HEK293T (cell line): Measurements from ENCODE around the gene SPATA12.

Experiments used
- CTCF ChIA-PET: fragments of 350-600 bp; formaldehyde crosslinking; extraction: SDS; loops from one replicate; lab custom pipeline; 2021; ENCODE audit warnings: antibody characterized with exemption, inconsistent platforms; lab: Yijun Ruan, JAX
- POLR2A ChIA-PET: fragments of 350-600 bp; formaldehyde crosslinking; extraction: SDS; loops from one replicate; lab custom pipeline; 2020; ENCODE audit warnings: antibody characterized with exemption, inconsistent platforms; lab: Yijun Ruan, JAX
- DNase-seq: peaks from one replicate; pipeline ENCODE4 v3.0.0; 2012; ENCODE audit warnings: mixed read lengths; ENCODE audit errors: extremely low spot score
- ARNT ChIP-seq: fragments of 450-650 bp; IDR thresholded peaks from 2 replicates; pipeline ENCODE4 v1.6.1; 2017; ENCODE audit warnings: mild to moderate bottlenecking
- BHLHE40 ChIP-seq: fragments of 450-650 bp; IDR thresholded peaks from 2 replicates; pipeline ENCODE4 v1.6.1; 2016; ENCODE audit warnings: mild to moderate bottlenecking, moderate library complexity, borderline replicate concordance
- CTBP1 ChIP-seq: fragments of 450-650 bp; IDR thresholded peaks from 2 replicates; pipeline ENCODE4 v1.6.1; 2016; ENCODE audit warnings: borderline replicate concordance
- ELF4 ChIP-seq: fragments of 450-650 bp; IDR thresholded peaks from 2 replicates; pipeline ENCODE4 v1.6.1; 2017; ENCODE audit warnings: antibody characterized with exemption
- FOXA1 ChIP-seq: fragments of 450-650 bp; IDR thresholded peaks from 2 replicates; pipeline ENCODE4 v1.6.1; 2016; ENCODE audit warnings: mild to moderate bottlenecking
- FOXK2 ChIP-seq: fragments of 450-650 bp; IDR thresholded peaks from 2 replicates; pipeline ENCODE4 v1.6.1; 2016; ENCODE audit warnings: mild to moderate bottlenecking
- FOXM1 ChIP-seq: fragments of 450-650 bp; IDR thresholded peaks from 2 replicates; pipeline ENCODE4 v1.6.1; 2017; ENCODE audit warnings: mild to moderate bottlenecking, borderline replicate concordance
- HDGF ChIP-seq: fragments of 450-650 bp; IDR thresholded peaks from 2 replicates; pipeline ENCODE4 v1.6.1; 2017; ENCODE audit warnings: antibody characterized with exemption, borderline replicate concordance
- L3MBTL2 ChIP-seq: fragments of 450-650 bp; conservative IDR thresholded peaks from 2 replicates; pipeline ENCODE4 v1.6.1; 2016; ENCODE audit warnings: mild to moderate bottlenecking
- LEF1 ChIP-seq: fragments of 450-650 bp; IDR thresholded peaks from 2 replicates; pipeline ENCODE4 v1.6.1; 2017; ENCODE audit warnings: mild to moderate bottlenecking, borderline replicate concordance
- NFRKB ChIP-seq: fragments of 450-650 bp; IDR thresholded peaks from 2 replicates; pipeline ENCODE4 v1.6.1; 2016; ENCODE audit warnings: mild to moderate bottlenecking, moderate library complexity
- SP1 ChIP-seq: fragments of 450-650 bp; IDR thresholded peaks from 2 replicates; pipeline ENCODE4 v1.6.1; 2017
- SUZ12 ChIP-seq: fragments of 450-650 bp; IDR thresholded peaks from 2 replicates; pipeline ENCODE4 v1.6.1; 2016; ENCODE audit warnings: mild to moderate bottlenecking
- TARDBP ChIP-seq: fragments of 450-650 bp; IDR thresholded peaks from 2 replicates; pipeline ENCODE4 v1.6.1; 2016
- ZNF384 ChIP-seq: fragments of 450-650 bp; IDR thresholded peaks from 2 replicates; pipeline ENCODE4 v1.6.1; 2016
- TF ChIP-seq, protein P1 (sequence below): fragments of 450-650 bp; IDR thresholded peaks from 2 replicates; pipeline ENCODE4 v1.6.1; 2016

SPATA12 gene

DNA sequence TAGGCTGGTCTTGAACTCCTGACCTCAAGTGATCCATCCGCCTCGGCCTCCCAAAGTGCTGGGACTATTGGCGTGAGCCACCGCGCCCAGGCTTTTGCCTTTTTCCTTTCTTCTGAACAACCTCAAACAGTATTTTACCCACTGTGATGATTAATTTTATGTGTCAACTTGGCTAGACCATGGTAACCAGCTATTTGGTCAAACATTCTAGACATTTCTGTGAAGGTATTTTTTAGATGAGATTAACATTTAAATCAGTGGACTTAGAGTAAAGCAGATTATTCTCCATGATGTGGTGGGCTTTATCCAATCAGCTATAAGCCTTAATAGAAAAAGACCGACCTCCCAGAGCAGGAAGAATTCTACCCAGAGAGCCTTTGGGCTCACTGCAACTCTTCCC is 6.0 kb downstream of the SPATA12 start:
- no peak for DNase-seq
- POLR2A ChIA-PET, result no interaction called here
- TF ChIP-seq FOXK2 (no peak), ARNT (no peak), NFRKB (no peak), L3MBTL2 (no peak), HDGF (no peak), LEF1 (no peak), CTBP1 (no peak)
- TF ChIP-seq, protein P1, sequence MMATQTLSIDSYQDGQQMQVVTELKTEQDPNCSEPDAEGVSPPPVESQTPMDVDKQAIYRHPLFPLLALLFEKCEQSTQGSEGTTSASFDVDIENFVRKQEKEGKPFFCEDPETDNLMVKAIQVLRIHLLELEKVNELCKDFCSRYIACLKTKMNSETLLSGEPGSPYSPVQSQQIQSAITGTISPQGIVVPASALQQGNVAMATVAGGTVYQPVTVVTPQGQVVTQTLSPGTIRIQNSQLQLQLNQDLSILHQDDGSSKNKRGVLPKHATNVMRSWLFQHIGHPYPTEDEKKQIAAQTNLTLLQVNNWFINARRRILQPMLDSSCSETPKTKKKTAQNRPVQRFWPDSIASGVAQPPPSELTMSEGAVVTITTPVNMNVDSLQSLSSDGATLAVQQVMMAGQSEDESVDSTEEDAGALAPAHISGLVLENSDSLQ, result no peak
- CTCF ChIA-PET, result interaction anchor here (0.7 kb wide), 1 partner anchor 50 kb away, joined by 3 read pairs; no protein-coding TSS in a partner anchor

DNA sequence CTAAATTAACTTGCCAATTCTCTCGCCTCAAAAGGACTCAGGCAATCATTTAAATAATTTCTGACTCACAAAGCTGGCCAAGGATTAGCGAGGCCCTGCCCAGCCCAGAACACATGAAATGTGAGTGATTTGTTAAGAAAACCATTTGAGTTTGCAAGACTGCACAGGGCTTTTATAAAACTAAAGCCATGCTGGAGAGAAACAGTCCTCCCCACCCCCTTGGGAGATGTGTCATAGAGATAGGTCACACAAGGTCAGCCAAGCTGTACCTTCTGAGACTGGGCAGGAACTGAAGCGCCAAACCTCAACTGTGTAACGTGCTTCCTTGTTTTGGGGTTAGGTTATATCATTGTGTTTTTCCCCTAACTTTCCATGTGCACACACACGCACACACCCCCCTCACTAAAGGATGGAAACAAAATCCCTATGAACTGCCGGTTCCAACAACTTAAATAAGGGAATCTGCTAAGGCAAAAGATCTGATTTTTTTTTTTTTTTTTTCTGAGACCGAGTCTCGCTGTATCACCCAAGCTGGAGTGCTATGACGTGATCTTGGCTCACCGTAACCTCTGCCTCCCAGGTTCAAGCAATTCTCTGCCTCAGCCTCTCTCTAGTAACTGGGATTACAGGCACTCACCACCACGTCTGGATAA is 8.1 kb downstream of the SPATA12 start:
- CTCF ChIA-PET, result no interaction called here
- no peak for DNase-seq
- POLR2A ChIA-PET, result no interaction called here
- TF ChIP-seq L3MBTL2, result no peak
- TF ChIP-seq ZNF384, result peak; percentile 32; the same call in 1 of the 2 replicates

DNA sequence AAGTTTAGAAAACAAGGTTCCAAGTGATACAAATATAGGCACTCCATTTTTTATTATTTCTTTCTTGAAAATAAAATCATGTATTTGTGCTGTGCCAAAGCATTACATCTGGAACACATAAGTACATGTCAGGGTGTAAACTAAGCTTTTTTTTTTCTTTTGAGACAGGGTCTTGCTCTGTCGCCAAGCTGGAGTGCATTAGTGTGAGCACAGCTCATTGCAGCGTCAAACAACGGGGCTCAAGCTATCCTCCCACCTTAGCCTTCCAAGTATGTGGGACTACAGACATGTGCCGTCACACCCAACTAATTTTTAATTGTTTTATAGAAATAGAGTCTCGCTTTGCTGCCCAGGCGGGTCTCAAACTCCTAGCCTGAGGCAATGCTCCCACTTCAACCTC is 9.0 kb downstream of the SPATA12 start:
- CTCF ChIA-PET, result no interaction called here
- DNase-seq, result no peak
- POLR2A ChIA-PET, result no interaction called here
- TF ChIP-seq SUZ12 (no peak), L3MBTL2 (no peak), LEF1 (no peak), FOXA1 (no peak), ARNT (no peak), HDGF (no peak), ZNF384 (no peak), TARDBP (no peak), SP1 (no peak)

DNA sequence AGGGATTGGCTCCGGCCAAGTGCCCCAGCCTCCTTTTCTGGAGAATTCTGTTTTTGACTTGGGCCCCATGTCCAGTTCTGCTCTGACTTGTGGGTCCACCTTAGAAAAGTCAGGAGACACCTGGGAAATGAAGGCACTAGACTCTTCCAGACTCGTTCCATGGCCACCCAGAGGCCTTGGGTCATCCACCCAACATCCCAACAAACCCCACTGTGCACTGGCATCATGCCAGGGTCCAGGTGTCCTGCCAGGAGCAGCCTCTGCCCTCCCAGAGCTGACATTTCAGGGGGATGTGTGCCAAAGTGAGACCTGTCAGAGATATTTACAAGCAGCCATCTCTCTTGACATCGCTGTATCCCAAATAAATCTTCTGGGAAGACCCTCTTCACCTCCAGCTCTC is 13.2 kb downstream of the SPATA12 start:
- CTCF ChIA-PET, result interaction anchor here (0.7 kb wide), 1 partner anchor 312 kb away, joined by 5 read pairs; no protein-coding TSS in a partner anchor
- DNase-seq, result no peak
- no peak for TF ChIP-seq SP1
- no peak for TF ChIP-seq FOXM1
- TF ChIP-seq TARDBP, result no peak
- no peak for TF ChIP-seq ARNT
- TF ChIP-seq LEF1, result no peak
- TF ChIP-seq SUZ12, result no peak
- no peak for TF ChIP-seq ELF4
- TF ChIP-seq HDGF, result no peak
- no peak for TF ChIP-seq FOXA1
- TF ChIP-seq FOXK2, result no peak
- no peak for TF ChIP-seq ZNF384
- no peak for TF ChIP-seq L3MBTL2
- TF ChIP-seq CTBP1, result no peak
- POLR2A ChIA-PET, result no interaction called here

DNA sequence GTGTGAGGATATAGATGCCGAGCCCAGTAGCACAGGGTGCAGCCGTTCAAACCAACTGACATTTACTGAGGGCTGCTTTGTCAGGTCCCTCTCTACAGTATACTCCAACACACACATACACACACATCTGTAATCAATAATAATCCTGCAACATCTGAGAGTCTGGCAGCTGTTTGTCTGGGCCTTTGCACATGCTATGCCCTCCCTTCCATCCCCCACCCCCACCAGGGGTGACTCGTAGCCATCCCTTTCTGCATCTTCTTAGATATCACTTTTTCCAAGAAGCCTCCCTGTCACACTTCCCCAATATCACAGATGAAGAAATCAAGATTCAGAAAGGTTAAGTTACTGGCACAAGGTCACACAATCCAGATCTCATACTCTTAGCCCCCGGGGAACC is 13.7 kb downstream of the SPATA12 start:
- ChIA-PET CTCF (no interaction called here), POLR2A (no interaction called here)
- no peak for TF ChIP-seq FOXA1
- no peak for TF ChIP-seq SUZ12
- TF ChIP-seq ARNT, result no peak
- TF ChIP-seq LEF1, result no peak
- TF ChIP-seq ELF4, result no peak
- no peak for TF ChIP-seq TARDBP
- TF ChIP-seq L3MBTL2, result no peak
- no peak for TF ChIP-seq CTBP1
- TF ChIP-seq NFRKB, result no peak
- TF ChIP-seq FOXM1, result no peak
- TF ChIP-seq ZNF384, result no peak
- TF ChIP-seq HDGF, result no peak
- DNase-seq, result no peak

DNA sequence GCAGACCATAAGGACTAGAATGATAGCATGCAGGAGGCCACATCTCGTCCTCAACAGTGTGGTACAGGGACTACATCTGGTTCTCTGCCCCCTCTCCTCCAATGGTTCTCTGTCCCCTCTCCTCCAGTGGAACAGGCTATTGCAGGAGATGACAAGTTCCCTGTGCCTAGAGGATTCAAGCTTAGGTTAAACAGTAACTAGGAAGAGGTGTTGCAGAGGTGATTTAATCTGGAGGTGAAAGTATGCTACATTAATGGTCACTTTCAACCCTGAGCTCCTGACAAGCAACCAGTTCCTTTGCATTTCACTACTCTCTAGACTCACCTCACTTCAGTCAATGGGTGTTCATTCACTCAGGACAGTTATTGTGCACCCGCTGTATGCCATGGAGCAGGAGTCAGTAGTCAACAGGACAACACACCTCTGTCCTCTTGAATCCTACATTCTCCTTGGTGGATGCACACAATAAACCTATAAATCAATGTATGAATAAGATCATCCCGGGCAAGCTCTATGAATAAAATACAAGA is 16.0 kb downstream of the SPATA12 start:
- no peak for DNase-seq
- POLR2A ChIA-PET, result no interaction called here
- TF ChIP-seq LEF1 (no peak), SUZ12 (no peak), NFRKB (no peak), TARDBP (no peak), BHLHE40 (no peak), ARNT (no peak), SP1 (no peak), FOXM1 (no peak), FOXK2 (no peak), FOXA1 (no peak), ZNF384 (no peak), L3MBTL2 (no peak), ELF4 (no peak), CTBP1 (no peak), HDGF (no peak)
- TF ChIP-seq, protein P1, result no peak
- CTCF ChIA-PET, result no interaction called here
